ENCODE results near the gene CCRL2.

CCRL2 gene

GRCh38 chr3:46370839-46371518, 36.1 kb upstream of the CCRL2 start, which contains the start of gene CCR5:
TSS of gene CCR5 (plus strand) at chr3:46370946. CDS start at chr3:46372903, 1,957 bp downstream.
- H3K27me3 Mint-ChIP-seq: no peaks in the 10 kb centered on the region
- H3K4me1 Mint-ChIP-seq: peaks cover 78% of the 10 kb centered on the region
- ATAC-seq (replicated peaks; ENCODE audit: extremely low read depth, poor library complexity, severe bottlenecking) (peak; percentile 70), DNase-seq (ENCODE audit: low spot score in 2 of 2) (no peak)
- peak within 1 kb of the TSS; percentile 81 for H3K4me3 Mint-ChIP-seq
- H3K36me3 Mint-ChIP-seq (ENCODE audit: insufficient read depth): peaks cover 29% of the 10 kb centered on the region
- H3K9me3 Mint-ChIP-seq: no peaks in the 10 kb centered on the region
- H3K27ac Mint-ChIP-seq (ENCODE audit: low read depth): peak within 1 kb of the TSS; percentile 56

GRCh38 chr3:46371519-46372340, 35.3 kb upstream of the CCRL2 start:
- Mint-ChIP-seq H3K27ac (ENCODE audit: low read depth) (peak overlapping the region; percentile 56), H3K4me1 (peaks cover 73% of the 10 kb centered on the region), H3K36me3 (ENCODE audit: insufficient read depth) (peaks cover 30% of the 10 kb centered on the region), H3K27me3 (no peaks in the 10 kb centered on the region), H3K4me3 (peak overlapping the region; percentile 81), H3K9me3 (no peaks in the 10 kb centered on the region)
- ATAC-seq (replicated peaks; ENCODE audit: extremely low read depth, poor library complexity, severe bottlenecking) (no peak), DNase-seq (ENCODE audit: low spot score in 2 of 2) (no peak)

GRCh38 chr3:46372492-46373359, 34.3 kb upstream of the CCRL2 start:
- Mint-ChIP-seq H3K27ac (ENCODE audit: low read depth) (peak overlapping the region; percentile 56), H3K27me3 (no peaks in the 10 kb centered on the region), H3K36me3 (ENCODE audit: insufficient read depth) (peaks cover 38% of the 10 kb centered on the region), H3K4me3 (peak overlapping the region; percentile 81), H3K4me1 (peaks cover 79% of the 10 kb centered on the region), H3K9me3 (no peaks in the 10 kb centered on the region)
- DNase-seq (ENCODE audit: low spot score in 2 of 2) (no peak), ATAC-seq (replicated peaks; ENCODE audit: extremely low read depth, poor library complexity, severe bottlenecking) (peak; percentile 22)

GRCh38 chr3:46374755-46375154, 32.3 kb upstream of the CCRL2 start:
- ATAC-seq (replicated peaks; ENCODE audit: extremely low read depth, poor library complexity, severe bottlenecking) (no peak), DNase-seq (ENCODE audit: low spot score in 2 of 2) (no peak)
- Mint-ChIP-seq H3K27ac (ENCODE audit: low read depth) (peak overlapping the region; percentile 85), H3K4me1 (peaks cover 66% of the 10 kb centered on the region), H3K9me3 (no peaks in the 10 kb centered on the region), H3K36me3 (ENCODE audit: insufficient read depth) (peaks cover 36% of the 10 kb centered on the region), H3K4me3 (peak overlapping the region; percentile 81), H3K27me3 (no peaks in the 10 kb centered on the region)

GRCh38 chr3:46375218-46375617, 31.8 kb upstream of the CCRL2 start:
- DNase-seq (ENCODE audit: low spot score in 2 of 2) (no peak), ATAC-seq (replicated peaks; ENCODE audit: extremely low read depth, poor library complexity, severe bottlenecking) (no peak)
- peaks cover 61% of the 10 kb centered on the region for H3K4me1 Mint-ChIP-seq
- H3K9me3 Mint-ChIP-seq: no peaks in the 10 kb centered on the region
- H3K27me3 Mint-ChIP-seq: no peaks in the 10 kb centered on the region
- peak overlapping the region; percentile 81 for H3K4me3 Mint-ChIP-seq
- peak overlapping the region; percentile 85 for H3K27ac Mint-ChIP-seq (ENCODE audit: low read depth)
- H3K36me3 Mint-ChIP-seq (ENCODE audit: insufficient read depth): peaks cover 36% of the 10 kb centered on the region

GRCh38 chr3:46375814-46376213, 31.2 kb upstream of the CCRL2 start:
- Mint-ChIP-seq H3K27me3 (no peaks in the 10 kb centered on the region), H3K27ac (ENCODE audit: low read depth) (peak overlapping the region; percentile 85), H3K36me3 (ENCODE audit: insufficient read depth) (peaks cover 36% of the 10 kb centered on the region), H3K4me3 (peak overlapping the region; percentile 81), H3K9me3 (no peaks in the 10 kb centered on the region), H3K4me1 (peaks cover 61% of the 10 kb centered on the region)
- peak; percentile 38 for ATAC-seq (replicated peaks; ENCODE audit: extremely low read depth, poor library complexity, severe bottlenecking)
- no peak for DNase-seq (ENCODE audit: low spot score in 2 of 2)

- Mint-ChIP-seq H3K27me3 (no peaks in the 10 kb centered on the region), H3K36me3 (ENCODE audit: insufficient read depth) (peaks cover 27% of the 10 kb centered on the region), H3K9me3 (no peaks in the 10 kb centered on the region), H3K27ac (ENCODE audit: low read depth) (peak overlapping the region; percentile 24), H3K4me1 (peaks cover 59% of the 10 kb centered on the region), H3K4me3 (no peak overlapping the region)
- ATAC-seq (replicated peaks; ENCODE audit: extremely low read depth, poor library complexity, severe bottlenecking) (no peak), DNase-seq (ENCODE audit: low spot score in 2 of 2) (peak; percentile 35 to 52)
These were observed 28.6 kb upstream of the CCRL2 start for GRCh38 chr3:46378426-46378942.

- Mint-ChIP-seq H3K4me1 (peaks cover 44% of the 10 kb centered on the region), H3K4me3 (peak overlapping the region; percentile 20), H3K27ac (ENCODE audit: low read depth) (peak overlapping the region; percentile 17), H3K9me3 (no peaks in the 10 kb centered on the region), H3K36me3 (ENCODE audit: insufficient read depth) (peaks cover 14% of the 10 kb centered on the region), H3K27me3 (no peaks in the 10 kb centered on the region)
- DNase-seq (ENCODE audit: low spot score in 2 of 2) (no peak), ATAC-seq (replicated peaks; ENCODE audit: extremely low read depth, poor library complexity, severe bottlenecking) (peak; percentile 56)
These were observed 26.4 kb upstream of the CCRL2 start for GRCh38 chr3:46380471-46381221.

GRCh38 chr3:46381625-46382024, 25.4 kb upstream of the CCRL2 start:
- Mint-ChIP-seq H3K4me3 (no peak overlapping the region), H3K27me3 (no peaks in the 10 kb centered on the region), H3K9me3 (no peaks in the 10 kb centered on the region), H3K4me1 (peaks cover 39% of the 10 kb centered on the region), H3K36me3 (ENCODE audit: insufficient read depth) (peaks cover 14% of the 10 kb centered on the region), H3K27ac (ENCODE audit: low read depth) (peak overlapping the region; percentile 17)
- ATAC-seq (replicated peaks; ENCODE audit: extremely low read depth, poor library complexity, severe bottlenecking) (no peak), DNase-seq (ENCODE audit: low spot score in 2 of 2) (no peak)

- no peak overlapping the region for H3K4me3 Mint-ChIP-seq
- no peaks in the 10 kb centered on the region for H3K27me3 Mint-ChIP-seq
- H3K4me1 Mint-ChIP-seq: peaks cover 27% of the 10 kb centered on the region
- peaks cover 5% of the 10 kb centered on the region for H3K36me3 Mint-ChIP-seq (ENCODE audit: insufficient read depth)
- DNase-seq (ENCODE audit: low spot score in 2 of 2) (no peak), ATAC-seq (replicated peaks; ENCODE audit: extremely low read depth, poor library complexity, severe bottlenecking) (no peak)
- no peaks in the 10 kb centered on the region for H3K9me3 Mint-ChIP-seq
- no peak overlapping the region for H3K27ac Mint-ChIP-seq (ENCODE audit: low read depth)
These were observed 23.7 kb upstream of the CCRL2 start for GRCh38 chr3:46383211-46383950.

- H3K4me3 Mint-ChIP-seq: no peak overlapping the region
- H3K27ac Mint-ChIP-seq (ENCODE audit: low read depth): no peak overlapping the region
These were observed 23.1 kb upstream of the CCRL2 start for GRCh38 chr3:46383951-46384330.

More at GRCh38 chr3:46383951-46384330, 23.1 kb upstream of the CCRL2 start:
- H3K4me1 Mint-ChIP-seq: peaks cover 25% of the 10 kb centered on the region
- peaks cover 5% of the 10 kb centered on the region for H3K36me3 Mint-ChIP-seq (ENCODE audit: insufficient read depth)
- H3K9me3 Mint-ChIP-seq: no peaks in the 10 kb centered on the region
- DNase-seq (ENCODE audit: low spot score in 2 of 2) (no peak), ATAC-seq (replicated peaks; ENCODE audit: extremely low read depth, poor library complexity, severe bottlenecking) (no peak)
- no peaks in the 10 kb centered on the region for H3K27me3 Mint-ChIP-seq
